Naive thymus-derived CD4-positive, alpha-beta T cell (primary cell): ENCODE measurements around the gene AKAP11. TPM values are rescaled to one million over a fixed set of nuclear protein-coding genes. Genes with fewer than 3 reads are reported as not detected.

Experiments used
- ATAC-seq: fragments of 150-1000 bp; cut with Tn5 transposase; 2 replicates; pipeline ENCODE4 v1.10.0; 2021; ENCODE audit warnings: mild to moderate bottlenecking, moderate library complexity
- CTCF ChIA-PET: fragments of 350-600 bp; sonication (Branson Sonifier 250); formaldehyde crosslinking; loops from one replicate; lab custom pipeline; 2021; ENCODE audit warnings: antibody characterized with exemption; lab: Charles Lee
- POLR2A ChIA-PET: fragments of 350-600 bp; sonication (Branson Sonifier 250); formaldehyde crosslinking; loops from one replicate; lab custom pipeline; 2021; ENCODE audit warnings: antibody characterized with exemption, inconsistent platforms; lab: Charles Lee
- DNase-seq, 9 donors: peaks; one replicate each; pipeline versions ENCODE4 v3.0.0 to v3.0.0-alpha.2; 2020 to 2022; ENCODE audit warnings: mixed read lengths in 1 of 9
- H3K27ac ChIP-seq: one replicate; pipeline ENCODE4 v1.7.0; 2013; ENCODE audit warnings: mild to moderate bottlenecking, low read depth, low read length, moderate library complexity
- H3K27me3 ChIP-seq, 2 donors: one replicate each; pipeline ENCODE4 v1.7.0; 2013; ENCODE audit warnings: low read length in 2 of 2, mild to moderate bottlenecking in 2 of 2, moderate library complexity in 2 of 2; ENCODE audit not compliant: control insufficient read depth in 2 of 2, insufficient read depth in 2 of 2
- H3K36me3 ChIP-seq, 3 experiments: 1 replicate in 2 of 3; 2 replicates in 1 of 3; pipeline ENCODE4 v1.7.0; 2013; ENCODE audit warnings: low read length in 3 of 3, mild to moderate bottlenecking in 3 of 3, moderate library complexity in 1 of 3; ENCODE audit not compliant: insufficient read depth in 3 of 3, control insufficient read depth in 2 of 3
- H3K4me1 ChIP-seq, 2 donors: one replicate each; pipeline ENCODE4 v1.7.0; 2013; ENCODE audit warnings: low read length in 2 of 2, mild to moderate bottlenecking in 2 of 2, moderate library complexity in 1 of 2; ENCODE audit not compliant: control insufficient read depth in 2 of 2, insufficient read depth in 2 of 2
- H3K4me3 ChIP-seq: 2 replicates; pipeline ENCODE4 v1.7.0; 2013; ENCODE audit warnings: mild to moderate bottlenecking, low read length
- H3K9me3 ChIP-seq, 3 experiments: 1 replicate in 2 of 3; 2 replicates in 1 of 3; pipeline ENCODE4 v1.7.0; 2013; ENCODE audit warnings: low read length in 3 of 3; ENCODE audit not compliant: control insufficient read depth in 2 of 3
- H3K27ac Mint-ChIP-seq, 9 donors: one replicate each; pipeline ENCODE4 v1.8.0; 2020 to 2022; ENCODE audit warnings: mixed read lengths in 9 of 9, mild to moderate bottlenecking in 8 of 9, moderate library complexity in 5 of 9, inconsistent platforms in 2 of 9
- H3K27me3 Mint-ChIP-seq, 5 donors: one replicate each; pipeline ENCODE4 v1.8.0; 2021 to 2022; ENCODE audit warnings: mixed read lengths in 5 of 5, mild to moderate bottlenecking in 1 of 5
- H3K36me3 Mint-ChIP-seq, 5 donors: one replicate each; pipeline ENCODE4 v1.8.0; 2020 to 2022; ENCODE audit warnings: mixed read lengths in 5 of 5, mild to moderate bottlenecking in 3 of 5, inconsistent platforms in 1 of 5
- H3K4me1 Mint-ChIP-seq, 7 donors: one replicate each; pipeline ENCODE4 v1.8.0; 2020 to 2022; ENCODE audit warnings: mixed read lengths in 7 of 7, mild to moderate bottlenecking in 3 of 7, inconsistent platforms in 1 of 7
- H3K4me3 Mint-ChIP-seq, 10 donors: one replicate each; pipeline ENCODE4 v1.8.0; 2020 to 2022; ENCODE audit warnings: mild to moderate bottlenecking in 10 of 10, mixed read lengths in 10 of 10, moderate library complexity in 6 of 10, inconsistent platforms in 2 of 10
- H3K9me3 Mint-ChIP-seq, 11 donors: one replicate each; pipeline ENCODE4 v1.8.0; 2020 to 2022; ENCODE audit warnings: mixed read lengths in 11 of 11, mild to moderate bottlenecking in 4 of 11, inconsistent platforms in 1 of 11, moderate library complexity in 1 of 11
- intact Hi-C, 2 donors: fragments of 100-400 bp; cut with micrococcal nuclease; formaldehyde crosslinking; loops; one replicate each; pipeline ENCODE4 v1.15.1; 2023
- polyA plus RNA-seq, 2 donors: library from polyadenylated mRNA; unstranded; fragments of 300-500 nt; fragmentation: Illumina TruSeq; gene quantifications; one replicate each; pipeline ENCODE4 v1.2.3, GENCODE V29; 2021
- total RNA-seq, 6 experiments: library from RNA in 5 of 6; stranded (reverse) in 5 of 6; gene quantifications; 1 replicate in 5 of 6; 2 replicates in 1 of 6; pipeline ENCODE4 v1.2.3 and lab custom pipeline; 2021 to 2026

Gene AKAP11
- total and polyA plus RNA-seq, 7 experiments from 2014 or later = 2.6 to 42.1 (median 23.5) TPM

- peaks cover 0 to 5% (median 0%) of the 10 kb centered on the region in 11 donors for H3K9me3 Mint-ChIP-seq
Observed at GRCh38 chr13:42370229-42370628, 98.3 kb downstream of the AKAP11 start.

More at GRCh38 chr13:42370229-42370628, 98.3 kb downstream of the AKAP11 start:
- DNase-seq (no peak), ATAC-seq (no peak)
- peaks cover 9 to 37% (median 23%) of the 10 kb centered on the region in 7 donors for H3K4me1 Mint-ChIP-seq
- peaks cover 0 to 4% of the 10 kb centered on the region in 2 donors for H3K4me1 ChIP-seq
- CTCF ChIA-PET = interaction anchor here (1.2 kb wide), 1 partner anchor 15 kb away, joined by 3 read pairs; no protein-coding TSS in a partner anchor
- H3K36me3 Mint-ChIP-seq = peaks cover 0 to 5% (median 0%) of the 10 kb centered on the region in 5 donors
- no peaks in the 10 kb centered on the region for H3K36me3 ChIP-seq
- H3K27ac Mint-ChIP-seq = no peak overlapping the region
- no peaks in the 10 kb centered on the region for H3K27me3 ChIP-seq
- H3K4me3 ChIP-seq = no peak overlapping the region
- no peak overlapping the region for H3K27ac ChIP-seq
- POLR2A ChIA-PET = no interaction called here
- intact Hi-C loops = no loop called here
- H3K9me3 ChIP-seq = no peaks in the 10 kb centered on the region
- H3K4me3 Mint-ChIP-seq = no peak overlapping the region
- H3K27me3 Mint-ChIP-seq = peaks cover 0 to 4% (median 0%) of the 10 kb centered on the region in 5 donors

Other genes with a start within 250 kb of the AKAP11 start
- gene DGKH, start 223.5 kb upstream of the AKAP11 start, total RNA-seq = 10 to 100 TPM in 1 of 5 experiments, 1 to 10 TPM in 4; 6.5 to 16.4 (median 7.1) TPM
- 1 to 10 TPM in 1 of 2 donors, under 1 TPM in 1; 0.85 to 1.2 TPM for gene DGKH, start 223.5 kb upstream of the AKAP11 start, polyA plus RNA-seq